HG03280 (cell line): Measurements from ENCODE around the gene EEF1A2.

Source experiments
- ATAC-seq: cut with Tn5 transposase; IDR thresholded peaks from one replicate; pipeline ENCODE4 v1.9.1; 2021; ENCODE audit warnings: mild to moderate bottlenecking, moderate library complexity; ENCODE audit not compliant: unreplicated experiment

The EEF1A2 gene

DNA sequence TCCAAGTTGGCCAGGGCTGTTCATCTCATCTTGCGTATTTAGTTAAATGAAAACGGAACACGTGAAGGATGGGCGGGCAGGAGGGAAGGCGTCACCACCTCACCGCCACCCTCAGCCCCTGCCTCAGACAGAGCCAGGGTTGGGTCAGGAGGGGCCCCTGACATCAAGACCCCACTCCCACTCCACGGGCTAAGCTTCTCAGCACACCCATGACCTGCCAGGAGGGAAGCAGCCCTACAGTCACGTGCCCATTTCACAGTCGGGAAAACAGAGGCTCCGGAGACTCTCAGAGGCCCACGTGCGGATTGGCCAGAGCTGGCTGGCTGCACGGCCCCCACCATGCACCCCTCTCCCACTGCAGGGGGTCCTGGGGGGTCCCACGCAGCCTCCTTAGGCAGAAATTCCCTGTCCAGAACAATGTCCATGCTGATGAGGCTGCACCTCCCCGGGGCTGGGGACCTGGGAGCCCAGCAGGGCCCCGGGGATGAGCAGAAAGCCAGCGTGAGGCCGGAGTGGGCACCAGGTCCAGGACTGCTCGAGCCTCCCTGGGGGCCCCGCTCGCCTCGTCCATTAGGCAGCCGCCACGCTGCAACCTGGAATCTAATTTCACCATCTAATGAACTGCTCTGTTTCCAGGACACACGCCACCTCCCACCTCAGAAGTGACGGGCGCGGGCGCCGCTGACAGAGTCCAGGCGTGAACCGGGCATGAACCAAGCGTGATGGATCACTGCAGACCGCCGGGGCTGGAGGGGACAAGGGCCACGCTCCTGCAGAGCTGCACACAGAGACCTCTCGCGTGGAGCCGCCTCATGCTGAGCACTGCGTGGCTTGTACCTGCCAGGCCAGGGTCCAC is 42.2 kb downstream of the EEF1A2 start:
- ATAC-seq, result no peak

DNA sequence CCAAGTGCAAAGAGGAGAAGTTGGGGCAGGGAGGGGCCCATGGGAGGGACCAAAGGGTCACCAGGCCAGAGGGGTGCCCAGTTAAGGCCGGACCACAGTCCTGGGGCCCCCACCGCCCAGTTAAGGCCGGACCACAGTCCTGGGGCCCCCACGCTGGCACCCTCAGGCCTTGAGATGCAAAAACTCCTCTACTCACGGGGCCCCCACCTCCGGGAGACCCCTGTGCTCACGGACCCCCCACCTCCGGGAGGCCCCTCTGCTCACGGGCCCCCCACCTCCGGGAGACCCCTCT is 43.4 kb downstream of the EEF1A2 start:
- no peak for ATAC-seq

DNA sequence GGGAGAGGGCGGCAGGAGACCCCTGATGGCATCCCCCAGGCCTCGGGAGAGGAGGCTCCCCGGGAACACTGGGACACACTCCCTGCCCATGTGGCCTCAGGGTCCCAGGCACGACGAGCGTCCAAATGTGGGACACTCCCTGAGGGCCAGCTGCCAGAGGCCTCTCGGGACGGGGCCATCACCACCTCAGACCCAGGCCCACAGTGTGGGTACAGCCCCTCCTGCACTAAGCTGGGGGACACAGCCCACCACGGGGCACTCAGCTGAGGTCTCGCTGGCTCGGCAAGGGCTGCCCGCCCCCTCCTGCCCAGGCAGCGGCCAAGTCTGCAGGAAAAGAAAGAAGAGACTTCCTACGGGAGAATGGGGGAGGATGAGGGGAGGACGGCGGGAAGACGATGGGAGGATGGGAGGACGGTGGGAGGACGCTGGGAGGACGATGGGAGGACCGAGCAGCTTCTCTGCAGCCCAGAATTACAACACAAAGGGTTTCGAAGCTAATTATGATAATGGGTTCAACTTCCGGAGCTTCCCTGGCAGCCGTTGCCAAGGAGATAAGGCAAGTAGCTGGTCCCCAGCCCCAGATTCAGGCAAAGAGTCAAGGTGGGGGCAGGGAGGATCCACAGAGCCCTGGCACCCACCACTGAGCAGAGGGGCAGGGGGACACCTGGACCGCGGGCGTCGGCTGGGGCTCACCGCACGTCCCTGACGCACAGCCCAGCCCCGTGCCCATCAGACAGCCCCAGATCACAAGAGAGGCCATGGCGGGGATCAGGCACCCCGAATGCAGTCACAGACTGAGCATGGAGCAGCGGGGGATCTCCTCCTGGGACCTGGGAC is 43.9 kb downstream of the EEF1A2 start:
- no peak for ATAC-seq

DNA sequence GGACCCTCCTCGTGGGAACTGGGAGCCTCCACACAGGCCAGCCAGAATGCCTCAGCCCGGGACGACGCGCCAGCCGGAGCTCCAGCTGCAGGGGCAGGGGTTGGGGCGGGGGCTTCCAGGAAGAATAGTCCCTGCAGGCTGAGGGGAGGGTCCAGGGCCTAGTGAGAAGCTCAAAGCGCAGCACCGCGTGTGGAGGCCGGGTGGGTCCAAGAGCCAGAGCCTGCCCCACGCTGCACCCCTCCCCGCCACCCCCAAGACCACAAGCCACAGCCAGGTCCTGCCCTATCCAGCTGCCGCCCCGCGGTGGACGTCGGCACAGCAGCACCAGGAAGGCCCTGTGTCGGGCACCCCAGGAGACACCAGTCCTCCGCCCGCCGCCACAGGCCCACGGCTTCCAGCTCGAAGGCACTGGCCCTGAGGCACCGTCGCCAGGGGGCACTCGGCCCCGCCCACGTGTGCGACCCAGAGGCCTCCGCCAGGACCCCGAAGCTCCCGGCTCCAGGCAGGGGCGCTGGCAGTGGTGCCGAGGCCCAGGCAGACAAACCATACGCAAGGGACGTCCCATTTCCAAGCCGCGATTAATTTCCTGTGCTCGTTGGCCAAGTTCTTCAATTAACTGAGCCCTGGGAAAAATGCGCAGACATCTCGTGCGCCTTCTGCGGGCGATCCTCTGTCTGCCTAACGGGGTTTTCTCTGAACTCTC is 45.9 kb downstream of the EEF1A2 start:
- ATAC-seq, result no peak

DNA sequence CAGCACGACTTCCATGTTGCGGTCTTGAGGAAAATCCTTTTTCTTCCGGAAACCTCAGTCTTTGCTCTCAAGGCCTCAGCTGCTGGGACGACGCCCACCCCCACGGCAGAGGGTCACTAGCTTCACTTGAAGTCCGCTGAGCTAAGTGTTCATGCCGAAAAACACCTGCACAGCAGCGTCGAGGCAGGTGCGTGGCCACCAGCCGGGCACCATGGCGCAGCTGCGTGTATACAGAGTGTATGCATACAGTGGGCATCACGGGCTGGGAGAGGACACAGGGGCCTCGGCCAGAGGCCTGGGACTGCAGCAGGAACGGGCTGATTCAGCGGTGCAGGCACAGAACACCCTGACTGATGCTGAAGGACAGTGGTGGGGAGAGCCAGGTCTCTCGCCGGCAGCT is 46.5 kb downstream of the EEF1A2 start:
- no peak for ATAC-seq

DNA sequence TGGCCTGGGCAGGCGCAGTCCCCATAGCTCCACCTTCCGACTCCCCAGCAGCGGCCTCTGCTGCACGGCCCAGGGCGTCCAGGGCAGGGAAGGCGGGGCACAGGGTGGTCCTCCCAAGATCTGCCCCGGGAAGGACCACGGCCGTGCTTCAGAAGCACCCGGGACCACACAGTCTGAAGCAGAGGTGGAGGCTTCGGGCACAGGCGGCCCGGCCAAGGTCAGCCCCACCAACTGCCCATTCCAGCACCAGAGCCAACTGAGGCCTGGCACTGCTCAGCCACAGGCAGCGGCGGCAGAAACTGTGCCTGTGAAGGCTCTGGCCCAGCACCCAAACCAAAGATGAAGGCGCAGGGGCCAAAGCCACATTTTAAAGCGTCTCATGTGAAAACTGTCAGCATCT is 47.1 kb downstream of the EEF1A2 start:
- ATAC-seq, result no peak

DNA sequence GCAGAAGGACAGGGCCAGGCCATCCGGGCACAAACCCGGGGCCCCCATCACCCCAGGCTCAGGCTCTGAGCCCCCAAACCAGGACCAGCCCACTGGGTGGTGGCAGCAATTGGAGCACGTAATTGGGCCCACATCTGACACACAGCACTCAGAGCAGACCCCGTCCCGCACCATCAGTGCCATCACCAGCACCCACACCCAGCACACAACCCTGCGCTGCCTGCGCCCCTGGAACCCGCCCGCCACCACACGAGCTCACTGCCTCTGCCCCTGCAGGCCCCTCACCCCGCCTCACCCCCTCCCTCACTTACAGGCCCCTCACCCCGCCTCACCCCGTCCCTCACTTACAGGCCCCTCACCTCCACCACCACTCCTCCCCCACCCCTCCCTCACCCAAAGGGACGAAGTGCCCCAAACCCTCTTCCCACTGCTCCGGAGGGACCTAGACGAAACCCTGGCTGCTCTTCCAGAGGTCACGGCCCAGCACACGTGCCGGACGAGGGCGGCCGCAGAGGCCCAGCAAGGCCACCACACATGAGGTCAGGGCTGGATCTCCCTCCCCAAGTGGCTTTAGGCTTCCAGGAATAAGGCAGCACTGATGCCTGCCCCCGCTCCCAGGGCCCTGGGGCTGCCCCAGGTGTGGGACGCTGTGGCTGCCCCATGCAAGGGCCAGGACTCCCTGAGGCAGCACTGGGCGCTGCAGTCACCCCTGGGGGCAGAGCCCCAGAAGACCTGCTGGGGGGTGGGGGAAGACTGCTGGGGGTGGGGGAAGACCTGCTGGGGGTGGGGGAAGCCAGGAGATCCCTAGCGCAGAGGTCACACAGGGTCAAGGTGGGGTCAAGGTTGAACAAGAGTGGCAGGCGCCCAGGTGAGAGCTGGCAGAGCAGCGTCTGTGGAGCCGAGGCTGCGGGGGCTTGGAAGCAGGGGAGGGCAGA is 48.8 kb downstream of the EEF1A2 start:
- no peak for ATAC-seq

GRCh38 chr20:63449025-63449424 is 49.9 kb downstream of the EEF1A2 start:
- no peak for ATAC-seq

GRCh38 chr20:63448031-63448430 is 50.9 kb downstream of the EEF1A2 start:
- no peak for ATAC-seq

GRCh38 chr20:63447320-63447719 is 51.6 kb downstream of the EEF1A2 start:
- ATAC-seq, result no peak

DNA sequence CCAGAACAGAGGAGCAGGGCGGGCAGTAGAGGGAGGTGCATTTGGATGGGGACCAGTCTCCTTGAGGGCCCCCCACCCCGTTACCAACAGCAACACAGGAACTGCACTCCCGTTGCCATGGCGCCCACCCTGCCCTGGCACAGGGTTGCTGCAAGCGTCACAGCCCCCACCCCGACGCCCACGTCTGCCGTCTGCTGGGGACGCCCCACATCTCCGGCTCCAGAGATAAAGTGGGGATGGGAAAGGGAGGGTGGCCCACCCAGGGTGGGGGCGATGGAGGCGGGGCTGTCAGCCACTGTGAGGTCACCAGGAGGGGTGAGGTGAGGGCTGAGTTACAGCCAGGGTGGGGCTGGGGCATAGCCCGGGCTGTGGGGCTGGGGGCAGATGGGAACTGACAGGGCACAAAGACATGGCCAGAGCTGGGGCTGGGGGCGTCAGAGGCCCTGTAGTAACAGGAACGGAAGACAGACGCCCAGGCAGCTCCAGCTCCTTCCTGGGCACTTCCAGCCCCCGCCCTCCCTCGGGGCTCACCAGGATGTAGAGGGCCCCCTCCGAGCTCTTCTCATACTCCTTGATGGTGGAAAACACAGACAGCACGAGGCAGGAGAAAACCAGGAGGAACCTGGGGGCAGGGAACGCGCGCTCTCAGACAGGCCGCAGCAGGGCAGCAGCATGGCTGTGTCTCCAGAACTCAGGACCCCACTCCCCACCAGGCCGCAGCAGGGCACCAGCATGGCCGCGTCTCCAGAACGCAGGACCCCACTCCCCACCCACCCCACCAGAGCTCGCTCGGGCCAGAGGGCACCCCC is 52.5 kb downstream of the EEF1A2 start:
- no peak for ATAC-seq

DNA sequence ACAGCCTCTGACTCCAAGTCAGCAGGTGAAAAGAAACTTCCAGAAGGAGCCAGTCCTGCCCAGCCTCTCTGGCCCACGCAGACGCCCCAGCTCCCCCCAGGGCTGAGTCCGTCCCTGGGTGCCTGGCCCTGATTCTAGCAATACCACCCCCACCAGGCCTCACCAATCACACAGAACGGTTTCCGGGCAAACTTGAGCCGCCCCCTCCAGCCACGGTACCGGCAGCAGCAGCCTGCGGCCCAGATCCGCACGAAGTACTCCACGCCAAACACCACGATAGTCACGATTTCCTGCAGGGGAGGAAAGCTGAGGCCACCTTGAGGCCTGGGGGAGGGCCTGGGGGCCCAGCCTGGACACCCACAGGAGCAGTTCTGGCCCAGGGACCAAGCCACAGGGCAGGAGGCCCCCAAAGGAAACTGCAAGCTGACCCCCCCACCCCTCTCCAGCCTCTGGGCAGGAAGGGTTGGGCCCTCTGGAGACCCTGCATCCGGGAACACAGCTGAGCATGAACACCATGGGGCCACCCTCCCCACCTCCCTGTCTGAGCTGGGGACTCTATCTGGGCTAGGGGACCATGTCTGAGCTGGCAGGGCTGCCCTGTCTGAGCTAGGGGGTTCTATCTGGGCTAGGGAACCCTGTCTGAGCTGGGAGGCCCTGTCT is 53.7 kb downstream of the EEF1A2 start:
- no peak for ATAC-seq

GRCh38 chr20:63444548-63444947 is 54.3 kb downstream of the EEF1A2 start:
- ATAC-seq, result no peak

DNA sequence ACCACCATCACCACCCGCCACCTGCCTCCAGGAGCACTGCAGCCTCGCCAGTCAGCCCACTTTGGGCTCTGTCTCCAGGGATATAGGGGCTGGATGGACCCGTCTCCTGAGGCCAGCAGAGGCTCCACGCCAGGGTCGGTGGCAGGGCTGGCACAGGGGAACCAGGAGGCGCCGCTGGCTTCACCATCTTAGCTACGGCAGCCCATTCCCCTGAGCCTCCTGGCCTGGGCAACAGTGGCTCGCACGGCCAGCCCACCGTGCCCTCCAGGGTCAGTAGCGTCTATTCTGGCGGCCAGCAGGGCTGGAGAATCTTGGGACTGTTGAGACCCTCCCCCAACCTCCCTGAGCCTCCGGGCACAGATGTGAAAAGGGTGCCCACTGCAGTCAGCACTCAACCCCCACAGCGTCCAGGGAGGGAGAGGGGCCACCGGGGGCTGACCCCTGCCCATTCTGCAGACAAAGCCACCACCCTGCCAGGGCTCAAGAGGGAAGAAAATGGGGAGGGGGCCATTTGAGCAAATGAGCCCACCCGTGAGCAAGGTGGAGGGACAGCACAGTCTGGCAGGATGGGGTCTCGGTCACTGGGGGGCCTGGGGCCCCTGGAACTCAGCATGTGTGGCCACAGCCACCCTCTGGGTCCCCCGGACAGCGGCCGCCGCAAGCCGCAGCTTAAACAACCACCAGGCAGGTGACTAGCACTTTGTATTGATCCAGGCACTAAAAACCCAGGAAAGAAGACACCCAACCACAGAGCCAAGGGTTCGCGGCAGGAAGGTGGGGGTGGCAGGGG is 55.1 kb downstream of the EEF1A2 start:
- no peak for ATAC-seq

- ATAC-seq, result no peak
Observed at GRCh38 chr20:63442100-63442493, 56.8 kb downstream of the EEF1A2 start.

DNA sequence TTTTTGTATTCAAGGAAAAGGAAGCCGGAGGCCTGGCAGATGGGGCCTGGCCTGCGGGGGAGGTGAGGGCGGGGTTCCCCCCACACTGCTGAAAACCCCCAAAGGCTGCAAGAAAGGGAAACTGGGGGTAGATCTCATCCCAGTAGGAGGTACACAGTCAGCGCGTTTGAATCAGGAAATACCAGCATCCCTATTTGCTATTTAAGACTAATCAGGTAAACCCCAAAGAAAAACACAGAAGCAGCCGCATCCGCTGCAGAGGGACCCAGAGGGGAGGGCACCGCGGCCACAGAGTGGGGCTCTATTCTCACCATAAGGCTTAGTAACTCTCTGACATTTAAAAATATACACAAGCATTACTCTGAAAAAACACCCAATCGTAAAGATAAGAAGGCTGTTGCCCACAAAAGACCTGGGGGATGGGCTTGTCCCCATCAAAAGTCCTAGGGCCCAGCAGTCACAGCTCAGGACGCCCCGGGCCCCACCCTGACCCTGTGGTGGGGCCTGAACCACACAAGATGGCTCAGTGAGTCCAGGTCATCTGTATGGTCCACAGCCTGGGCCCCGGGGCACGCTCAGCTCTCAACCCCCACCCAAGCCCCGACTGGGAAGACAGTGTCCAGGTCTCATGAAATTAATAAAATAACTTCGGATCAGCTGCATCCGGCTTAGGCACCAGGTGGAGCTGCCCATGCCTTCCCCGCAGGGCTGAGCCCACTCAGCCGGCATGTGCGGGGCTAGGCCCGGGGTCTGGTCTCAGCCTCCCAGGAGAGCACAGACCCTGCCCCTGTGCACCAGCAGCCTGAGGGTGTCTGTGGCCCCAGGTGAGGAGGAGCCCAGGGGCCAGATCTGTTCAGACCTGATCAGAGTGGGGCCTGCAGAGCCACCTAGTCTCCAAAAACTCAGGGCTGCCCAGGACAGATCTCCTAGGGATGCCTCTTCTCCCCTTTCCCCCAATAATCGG is 57.5 kb downstream of the EEF1A2 start:
- ATAC-seq, result no peak

- no peak for ATAC-seq
Observed at GRCh38 chr20:63440366-63440955, 58.4 kb downstream of the EEF1A2 start.
